Cardiac atrium fibroblast (primary cell): ENCODE data around the gene PCNT. TPM values are rescaled to one million over a fixed set of nuclear protein-coding genes. Genes with fewer than 3 reads are reported as not detected.

ENCODE experiments used
- total RNA-seq: library from RNA; depleted of rRNA; stranded (reverse); fragments of >200 nt; gene quantifications from 2 replicates; pipeline ENCODE4 v1.2.3, GENCODE V29; 2015

The PCNT gene, protein sequence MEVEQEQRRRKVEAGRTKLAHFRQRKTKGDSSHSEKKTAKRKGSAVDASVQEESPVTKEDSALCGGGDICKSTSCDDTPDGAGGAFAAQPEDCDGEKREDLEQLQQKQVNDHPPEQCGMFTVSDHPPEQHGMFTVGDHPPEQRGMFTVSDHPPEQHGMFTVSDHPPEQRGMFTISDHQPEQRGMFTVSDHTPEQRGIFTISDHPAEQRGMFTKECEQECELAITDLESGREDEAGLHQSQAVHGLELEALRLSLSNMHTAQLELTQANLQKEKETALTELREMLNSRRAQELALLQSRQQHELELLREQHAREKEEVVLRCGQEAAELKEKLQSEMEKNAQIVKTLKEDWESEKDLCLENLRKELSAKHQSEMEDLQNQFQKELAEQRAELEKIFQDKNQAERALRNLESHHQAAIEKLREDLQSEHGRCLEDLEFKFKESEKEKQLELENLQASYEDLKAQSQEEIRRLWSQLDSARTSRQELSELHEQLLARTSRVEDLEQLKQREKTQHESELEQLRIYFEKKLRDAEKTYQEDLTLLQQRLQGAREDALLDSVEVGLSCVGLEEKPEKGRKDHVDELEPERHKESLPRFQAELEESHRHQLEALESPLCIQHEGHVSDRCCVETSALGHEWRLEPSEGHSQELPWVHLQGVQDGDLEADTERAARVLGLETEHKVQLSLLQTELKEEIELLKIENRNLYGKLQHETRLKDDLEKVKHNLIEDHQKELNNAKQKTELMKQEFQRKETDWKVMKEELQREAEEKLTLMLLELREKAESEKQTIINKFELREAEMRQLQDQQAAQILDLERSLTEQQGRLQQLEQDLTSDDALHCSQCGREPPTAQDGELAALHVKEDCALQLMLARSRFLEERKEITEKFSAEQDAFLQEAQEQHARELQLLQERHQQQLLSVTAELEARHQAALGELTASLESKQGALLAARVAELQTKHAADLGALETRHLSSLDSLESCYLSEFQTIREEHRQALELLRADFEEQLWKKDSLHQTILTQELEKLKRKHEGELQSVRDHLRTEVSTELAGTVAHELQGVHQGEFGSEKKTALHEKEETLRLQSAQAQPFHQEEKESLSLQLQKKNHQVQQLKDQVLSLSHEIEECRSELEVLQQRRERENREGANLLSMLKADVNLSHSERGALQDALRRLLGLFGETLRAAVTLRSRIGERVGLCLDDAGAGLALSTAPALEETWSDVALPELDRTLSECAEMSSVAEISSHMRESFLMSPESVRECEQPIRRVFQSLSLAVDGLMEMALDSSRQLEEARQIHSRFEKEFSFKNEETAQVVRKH (N-terminal part only)
- 9.9 and 16.1 TPM in 2 replicates for total RNA-seq

DNA sequence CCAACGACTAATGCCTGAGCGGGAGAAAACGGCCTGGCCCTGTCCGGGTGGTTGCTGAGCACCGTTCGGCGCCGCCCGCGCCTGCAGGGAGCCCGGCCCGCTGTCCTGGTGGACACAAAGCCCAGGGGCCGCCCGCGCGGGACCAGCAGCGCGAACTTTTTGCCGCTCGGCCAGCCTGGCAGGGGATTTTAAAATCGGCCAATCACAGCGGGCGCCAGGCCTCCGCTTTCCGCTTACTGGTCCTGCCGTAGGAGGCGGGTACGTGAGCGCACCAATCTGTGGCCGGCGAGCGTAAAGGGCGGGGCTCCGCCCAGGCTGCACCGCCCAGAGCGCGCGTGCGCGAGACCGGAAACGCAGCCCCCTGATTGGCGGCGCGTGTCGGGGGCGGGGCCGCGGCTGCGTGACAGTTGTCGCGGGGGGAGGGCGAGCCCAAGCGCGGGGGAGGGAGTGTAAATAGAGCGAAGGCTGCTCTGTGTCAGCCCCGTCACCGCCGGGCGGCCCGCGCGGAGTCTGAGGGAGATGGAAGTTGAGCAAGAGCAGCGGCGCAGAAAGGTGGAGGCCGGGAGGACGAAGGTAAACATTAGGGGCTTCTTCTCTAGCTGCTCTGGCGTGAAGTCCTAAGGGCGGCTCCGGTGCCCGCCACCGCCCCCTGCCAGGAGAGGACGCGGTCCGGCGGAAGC lies at the start of gene PCNT, which contains the start of gene C21orf58:
Gene PCNT (plus strand): TSS at position 447 of the 680 bp plus-strand sequence. CDS start 73 bp downstream, at position 520.
Gene C21orf58 (minus strand): TSS at position 161 of the 680 bp plus-strand sequence. CDS start 1,132 bp downstream, outside the sequence.

DNA sequence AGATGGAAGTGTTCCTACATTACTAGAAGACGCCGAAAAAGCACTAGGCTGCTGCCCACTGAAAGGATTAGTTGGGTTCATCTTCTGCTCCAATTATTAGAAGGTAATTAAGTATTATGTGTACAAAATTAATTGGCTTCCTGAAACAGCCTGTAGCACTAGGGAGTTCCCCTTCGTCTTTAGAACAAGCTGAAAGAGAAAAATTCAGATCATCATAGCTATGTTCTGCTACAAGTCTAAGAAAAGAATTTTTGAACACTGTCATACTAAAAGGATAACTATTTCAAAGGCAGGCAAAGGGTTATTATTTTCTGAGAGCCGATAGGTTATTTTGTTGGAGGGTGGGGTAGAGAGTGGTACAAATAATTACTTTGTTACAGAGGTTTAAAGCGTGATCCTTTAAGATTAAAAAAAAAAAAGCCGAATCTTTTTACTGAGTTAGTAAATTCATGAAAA lies 38.7 kb upstream of the PCNT start, which contains the start of gene MCM3AP:
Gene MCM3AP (minus strand): TSS at position 406 of the 456 bp plus-strand sequence. CDS start 325 bp downstream, at position 81.

GRCh38 chr21:46285761-46286647 lies 38.0 kb upstream of the PCNT start, which contains the start of gene YBEY:
YBEY (plus strand) TSS chr21:46286342; CDS start chr21:46286914, 572 bp downstream.

DNA sequence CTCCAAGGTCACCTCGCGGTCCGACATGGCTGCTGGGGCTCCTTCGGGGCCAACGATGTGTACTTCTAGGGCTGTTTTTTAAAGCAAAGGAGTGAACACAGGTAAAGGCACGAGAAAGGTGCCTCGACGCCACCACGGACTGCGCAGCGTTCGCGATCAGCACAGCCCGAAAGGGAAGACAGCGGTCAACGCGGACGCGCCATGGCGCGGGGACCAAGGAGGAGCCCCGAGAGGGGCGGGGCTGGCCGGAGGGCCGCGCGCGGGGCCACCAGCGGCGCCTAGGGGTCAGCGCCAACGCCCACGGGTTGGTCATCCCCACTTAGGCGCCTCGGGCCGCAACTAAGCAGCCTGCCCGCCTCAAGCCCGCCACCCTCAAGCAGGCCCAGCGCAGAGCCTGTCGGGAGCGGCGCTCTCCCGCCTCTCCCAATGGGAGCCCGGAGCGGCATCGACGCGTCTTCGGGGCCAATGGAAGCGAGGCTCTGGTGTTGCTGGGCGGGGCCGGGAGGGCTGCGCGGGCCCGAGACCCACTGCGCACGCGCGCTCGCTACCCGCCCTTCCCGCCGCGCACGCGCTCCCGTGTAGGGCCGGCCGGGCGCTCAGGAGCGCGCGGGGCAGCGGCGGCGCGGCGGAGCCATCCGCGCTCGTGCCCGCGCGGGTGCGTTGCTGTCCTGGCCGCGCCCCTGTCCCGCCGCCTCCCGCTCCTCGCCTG lies 134.5 kb downstream of the PCNT start, which contains the start of gene DIP2A:
Gene DIP2A (plus strand): TSS at position 577 of the 709 bp plus-strand sequence. CDS start 241 bp downstream, outside the sequence.

Other genes with a start within 250 kb of the PCNT start
- gene COL6A2, start 226.0 kb upstream of the PCNT start, total RNA-seq = 1,807 and 2,776 TPM in 2 replicates
- gene FTCD, start 168.6 kb upstream of the PCNT start, total RNA-seq = not detected in 2 replicates
- gene SPATC1L, start 139.7 kb upstream of the PCNT start, total RNA-seq = 20.4 and 20.9 TPM in 2 replicates
- gene LSS, start 95.4 kb upstream of the PCNT start, total RNA-seq = 63.7 and 116 TPM in 2 replicates
- 34.5 and 50.7 TPM in 2 replicates for gene MCM3AP, start 38.5 kb upstream of the PCNT start, total RNA-seq
- gene YBEY, start 37.8 kb upstream of the PCNT start, total RNA-seq = 24.9 and 31.1 TPM in 2 replicates
- gene C21orf58, start 286 bp upstream of the PCNT start, total RNA-seq = 2.0 and 2.6 TPM in 2 replicates
- 9.9 and 11.6 TPM in 2 replicates for gene DIP2A, start 134.7 kb downstream of the PCNT start, total RNA-seq